Ishikawa (cell line): ENCODE data around the gene PRKN.

ENCODE experiments used
- CEBPB ChIP-seq: IDR thresholded peaks from 2 replicates; pipeline ENCODE4 v1.6.1; 2012
- CREB1 ChIP-seq: IDR thresholded peaks from 2 replicates; pipeline ENCODE4 v1.6.1; 2012; ENCODE audit warnings: low read depth
- EGR1 ChIP-seq: IDR thresholded peaks from 2 replicates; pipeline ENCODE4 v1.6.1; 2012
- EP300 ChIP-seq: IDR thresholded peaks from 2 replicates; pipeline ENCODE4 v1.6.1; 2012; ENCODE audit warnings: borderline replicate concordance
- MAX ChIP-seq: IDR thresholded peaks from 2 replicates; pipeline ENCODE4 v1.6.1; 2012
- NFIC ChIP-seq: IDR thresholded peaks from 2 replicates; pipeline ENCODE4 v1.6.1; 2012
- RAD21 ChIP-seq: IDR thresholded peaks from 2 replicates; pipeline ENCODE4 v1.6.1; 2012; ENCODE audit warnings: low read depth
- REST ChIP-seq: IDR thresholded peaks from 2 replicates; pipeline ENCODE4 v1.6.1; 2012; ENCODE audit warnings: low read depth, mild to moderate bottlenecking
- TAF1 ChIP-seq: IDR thresholded peaks from 2 replicates; pipeline ENCODE4 v1.6.1; 2012; ENCODE audit warnings: low read depth, mild to moderate bottlenecking
- TEAD4 ChIP-seq: IDR thresholded peaks from 2 replicates; pipeline ENCODE4 v1.6.1; 2012
- USF1 ChIP-seq: IDR thresholded peaks from 2 replicates; pipeline ENCODE4 v1.6.1; 2012
- YY1 ChIP-seq: IDR thresholded peaks from 2 replicates; pipeline ENCODE4 v1.6.1; 2012; ENCODE audit warnings: low read depth
- ZBTB7A ChIP-seq: IDR thresholded peaks from 2 replicates; pipeline ENCODE4 v1.6.1; 2012; ENCODE audit warnings: low read depth

GRCh38 chr6:161446949-161447348, 1280.6 kb downstream of the PRKN start:
- TF ChIP-seq EP300 (no peak), YY1 (no peak), CEBPB (no peak), TEAD4 (no peak), REST (no peak), CREB1 (no peak), MAX (no peak), RAD21 (no peak), ZBTB7A (no peak), USF1 (no peak), NFIC (no peak), EGR1 (no peak), TAF1 (no peak)
